HG03571 (cell line): ENCODE measurements around the gene MYOZ3.

Source experiments
- ATAC-seq: cut with Tn5 transposase; IDR thresholded peaks from one replicate; pipeline ENCODE4 v1.9.1; 2021; ENCODE audit not compliant: unreplicated experiment

Gene MYOZ3

GRCh38 chr5:150700246-150700593, 39.2 kb downstream of the MYOZ3 start:
- ATAC-seq: no peak

- peak; percentile 98 for ATAC-seq
These were observed 39.7 kb downstream of the MYOZ3 start, which contains the start of gene RBM22 for GRCh38 chr5:150700594-150701377. Gene RBM22 (minus strand): TSS chr5:150701062. CDS start chr5:150700985, 77 bp downstream.

- ATAC-seq: no peak
These were observed 42.7 kb downstream of the MYOZ3 start for GRCh38 chr5:150703762-150704161.

- no peak for ATAC-seq
These were observed 45.8 kb downstream of the MYOZ3 start for GRCh38 chr5:150706776-150707390.

- no peak for ATAC-seq
These were observed 49.1 kb downstream of the MYOZ3 start for GRCh38 chr5:150710165-150710564.

GRCh38 chr5:150723845-150724244, 62.8 kb downstream of the MYOZ3 start:
- no peak for ATAC-seq
